Measurements from ENCODE around the gene DEGS2.

DNA sequence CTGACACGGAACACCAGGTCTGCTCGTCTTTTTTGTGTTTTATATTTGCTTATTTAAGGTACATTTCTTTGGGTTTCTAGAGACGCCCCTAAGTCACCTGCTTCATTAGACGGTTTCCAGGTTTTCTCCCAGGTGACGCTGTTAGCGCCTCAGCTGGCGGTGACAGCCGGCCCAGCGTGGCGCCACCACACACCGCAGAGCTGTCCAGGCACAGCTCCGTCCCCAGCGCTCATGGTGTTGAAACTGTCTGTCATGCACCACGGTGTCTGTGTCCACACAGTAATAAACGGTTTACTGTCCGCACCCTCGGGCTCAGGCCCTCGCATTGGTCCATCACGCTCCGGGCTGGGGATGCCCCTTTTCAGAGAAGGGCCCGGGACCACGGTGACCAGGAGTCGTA lies 15.5 kb downstream of the DEGS2 start:
- TF ChIP-seq ZNF384 (IDR thresholded peaks at IDR 0.05) (no peak), SP1 (IDR thresholded peaks at IDR 0.05) (no peak), FOXM1 (IDR thresholded peaks at IDR 0.05; ENCODE audit: borderline replicate concordance) (no peak), NFRKB (IDR thresholded peaks at IDR 0.05) (no peak), SUZ12 (IDR thresholded peaks at IDR 0.05) (no peak), BHLHE40 (IDR thresholded peaks at IDR 0.05; ENCODE audit: borderline replicate concordance) (no peak), FOXA1 (IDR thresholded peaks at IDR 0.05) (no peak), CTBP1 (IDR thresholded peaks at IDR 0.05; ENCODE audit: borderline replicate concordance) (no peak), LEF1 (IDR thresholded peaks at IDR 0.05; ENCODE audit: borderline replicate concordance) (no peak), HDGF (IDR thresholded peaks at IDR 0.05; ENCODE audit: borderline replicate concordance) (no peak)
- TF ChIP-seq, protein P1, sequence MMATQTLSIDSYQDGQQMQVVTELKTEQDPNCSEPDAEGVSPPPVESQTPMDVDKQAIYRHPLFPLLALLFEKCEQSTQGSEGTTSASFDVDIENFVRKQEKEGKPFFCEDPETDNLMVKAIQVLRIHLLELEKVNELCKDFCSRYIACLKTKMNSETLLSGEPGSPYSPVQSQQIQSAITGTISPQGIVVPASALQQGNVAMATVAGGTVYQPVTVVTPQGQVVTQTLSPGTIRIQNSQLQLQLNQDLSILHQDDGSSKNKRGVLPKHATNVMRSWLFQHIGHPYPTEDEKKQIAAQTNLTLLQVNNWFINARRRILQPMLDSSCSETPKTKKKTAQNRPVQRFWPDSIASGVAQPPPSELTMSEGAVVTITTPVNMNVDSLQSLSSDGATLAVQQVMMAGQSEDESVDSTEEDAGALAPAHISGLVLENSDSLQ (IDR thresholded peaks at IDR 0.05), result no peak

All from HEK293T (cell line).